B cell (primary cell): ENCODE results near the gene FRK. TPM values are rescaled to one million over a fixed set of nuclear protein-coding genes. Genes with fewer than 3 reads are reported as not detected.

Experiments
- ATAC-seq: fragments of 200-7000 bp; cut with Tn5 transposase; one replicate; pipeline ENCODE4 v1.10.0; 2021; ENCODE audit warnings: low read depth, mild to moderate bottlenecking, moderate number of reproducible peaks, moderate library complexity
- CTCF ChIA-PET: fragments of 350-600 bp; sonication (Branson Sonifier 250); formaldehyde crosslinking; loops from one replicate; lab custom pipeline; 2021; ENCODE audit warnings: antibody characterized with exemption, inconsistent platforms; lab: Charles Lee
- POLR2A ChIA-PET: fragments of 350-600 bp; sonication (Branson Sonifier 250); formaldehyde crosslinking; loops from one replicate; lab custom pipeline; 2021; ENCODE audit warnings: antibody characterized with exemption; lab: Charles Lee
- DNase-seq: peaks from one replicate; pipeline ENCODE4 v3.0.0; 2013
- H2AFZ ChIP-seq: 2 replicates; pipeline ENCODE4 v1.6.1; 2012; ENCODE audit warnings: mild to moderate bottlenecking, low read depth, low read length; ENCODE audit not compliant: insufficient read depth, poor library complexity, severe bottlenecking
- H3K27ac ChIP-seq, 2 donors: 1 replicate in 1 of 2; 2 replicates in 1 of 2; pipeline ENCODE4 v1.5.1; 2012 to 2013; ENCODE audit warnings: low read length in 2 of 2, mild to moderate bottlenecking in 2 of 2, moderate library complexity in 1 of 2
- H3K27me3 ChIP-seq, 4 experiments: fragments of 200-600 bp in 1 of 4; sonication (generic) in 1 of 4; replicated peaks in 1 of 4; 1 replicate in 2 of 4; 2 replicates in 2 of 4; pipeline versions ENCODE4 v1.6.1 to v1.7.0; 2013 to 2016; ENCODE audit warnings: low read length in 3 of 4, mild to moderate bottlenecking in 2 of 4, mixed read lengths in 1 of 4, moderate library complexity in 1 of 4; ENCODE audit not compliant: insufficient read depth in 4 of 4, control insufficient read depth in 3 of 4; ENCODE audit errors: control extremely low read depth in 1 of 4
- H3K36me3 ChIP-seq, 2 experiments: replicated peaks in 1 of 2; 1 replicate in 1 of 2; 2 replicates in 1 of 2; pipeline versions ENCODE4 v1.6.1 to v1.7.1; 2013; ENCODE audit warnings: low read length in 1 of 2; ENCODE audit not compliant: insufficient read depth in 2 of 2, control insufficient read depth in 1 of 2; ENCODE audit errors: control extremely low read depth in 1 of 2, extremely low read depth in 1 of 2
- H3K4me1 ChIP-seq, 2 donors: fragments of 200-600 bp in 1 of 2; sonication (generic) in 1 of 2; 1 replicate in 1 of 2; 2 replicates in 1 of 2; pipeline versions ENCODE4 v1.5.1 to v1.6.1; 2013 to 2017; ENCODE audit warnings: low read length in 2 of 2; ENCODE audit not compliant: control insufficient read depth in 2 of 2, insufficient read depth in 2 of 2
- H3K4me2 ChIP-seq: replicated peaks from 2 replicates; pipeline ENCODE3; 2012; ENCODE audit warnings: mild to moderate bottlenecking, low read depth, low read length; ENCODE audit not compliant: poor library complexity, severe bottlenecking
- H3K4me3 ChIP-seq, 5 experiments: fragments of 200-600 bp in 1 of 5; sonication (generic) in 1 of 5; 1 replicate in 3 of 5; 2 replicates in 2 of 5; pipeline versions ENCODE4 v1.5.1 to v1.7.0; 2011 to 2016; ENCODE audit warnings: low read length in 4 of 5, mild to moderate bottlenecking in 4 of 5, low read depth in 2 of 5, control low read depth in 1 of 5, moderate library complexity in 1 of 5; ENCODE audit not compliant: insufficient read depth in 1 of 5; ENCODE audit errors: control extremely low read depth in 1 of 5, extremely low read depth in 1 of 5
- H3K79me2 ChIP-seq: fragments of 200-600 bp; sonication (generic); one replicate; pipeline ENCODE4 v1.6.0; 2016; ENCODE audit warnings: low read length; ENCODE audit not compliant: control insufficient read depth, insufficient read depth
- H3K9ac ChIP-seq: fragments of 200-600 bp; sonication (generic); 2 replicates; pipeline ENCODE4 v1.6.1; 2017; ENCODE audit warnings: mild to moderate bottlenecking, low read length, moderate library complexity
- H3K9me3 ChIP-seq, 3 donors: one replicate each; pipeline versions ENCODE4 v1.6.1 to v1.7.1; 2013; ENCODE audit warnings: low read length in 2 of 3; ENCODE audit not compliant: control insufficient read depth in 2 of 3, insufficient read depth in 1 of 3; ENCODE audit errors: control extremely low read depth in 1 of 3
- H4K20me1 ChIP-seq: 2 replicates; pipeline ENCODE4 v1.6.0; 2012; ENCODE audit warnings: mild to moderate bottlenecking, low read length; ENCODE audit not compliant: insufficient read depth, control insufficient read depth, poor library complexity, severe bottlenecking
- H3K27ac Mint-ChIP-seq: one replicate; pipeline ENCODE4 v1.8.0; 2021; ENCODE audit warnings: mixed read lengths
- H3K27me3 Mint-ChIP-seq: one replicate; pipeline ENCODE4 v1.8.0; 2021; ENCODE audit warnings: mixed read lengths
- H3K4me1 Mint-ChIP-seq: one replicate; pipeline ENCODE4 v1.8.0; 2021; ENCODE audit warnings: mixed read lengths
- H3K4me3 Mint-ChIP-seq: one replicate; pipeline ENCODE4 v1.8.0; 2021; ENCODE audit warnings: mixed read lengths
- H3K9me3 Mint-ChIP-seq: one replicate; pipeline ENCODE4 v1.8.0; 2022; ENCODE audit warnings: mixed read lengths; ENCODE audit not compliant: insufficient read depth
- CTCF ChIP-seq: fragments of 200-600 bp; IDR thresholded peaks from one replicate; pipeline ENCODE4 v1.8.0; 2022; ENCODE audit warnings: antibody characterized with exemption, mild to moderate bottlenecking
- EZH2 ChIP-seq: IDR thresholded peaks from 2 replicates; pipeline ENCODE4 v1.6.1; 2012; ENCODE audit warnings: borderline replicate concordance, low read depth, mild to moderate bottlenecking, moderate library complexity, low read length; ENCODE audit not compliant: insufficient read depth, poor library complexity, severe bottlenecking
- WGBS: methylation state at CpG from one replicate; pipeline ENCODE4 v1.1.5; 2013; ENCODE audit warnings: missing lambda C conversion rate; ENCODE audit not compliant: insufficient coverage; 5-methylcytosine and 5-hydroxymethylcytosine counted together
- intact Hi-C: fragments of 100-400 bp; cut with micrococcal nuclease; formaldehyde crosslinking; loops from one replicate; pipeline ENCODE4 v1.10.0; 2022
- polyA plus RNA-seq: library from polyadenylated mRNA; depleted of rRNA; stranded (reverse); fragments of >200 nt; gene quantifications from 2 replicates; pipeline ENCODE4 v1.2.3, GENCODE V29; 2012
- total RNA-seq, 2 donors: library from RNA; stranded (reverse); fragments of 120-200 nt in 1 of 2; gene quantifications; 1 replicate in 1 of 2; 2 replicates in 1 of 2; pipeline versions ENCODE4 v1.2.3 to v1.2.4, GENCODE V29; 2013 to 2022

FRK gene
- total and polyA plus RNA-seq, 2 donors (not counting 1 experiment from before 2014, with no cell fraction given): 0.01 to 0.07 TPM

GRCh38 chr6:115901896-115902295, 158.8 kb downstream of the FRK start:
- ChIA-PET POLR2A (no interaction called here), CTCF (no interaction called here)
- Histone ChIP-seq H3K4me1 (no peaks in the 10 kb centered on the region), H3K27ac (no peak overlapping the region), H3K4me3 (no peak overlapping the region), H3K27me3 (peaks cover 0 to 3% (median 0%) of the 10 kb centered on the region in 4 experiments), H3K4me2 (no peak overlapping the region), H3K9ac (no peak overlapping the region), H3K79me2 (no peaks in the 10 kb centered on the region), H4K20me1 (no peaks in the 10 kb centered on the region), H3K36me3 (no peaks in the 10 kb centered on the region), H3K9me3 (no peaks in the 10 kb centered on the region), H2AFZ (no peak overlapping the region)
- no peaks in the 10 kb centered on the region for H3K4me1 Mint-ChIP-seq
- DNase-seq (no peak), ATAC-seq (no peak)
- H3K27me3 Mint-ChIP-seq: peaks cover 11% of the 10 kb centered on the region
- WGBS: 58% methylated on average over 3 of the region's 3 CpGs
- TF ChIP-seq EZH2 (no peak), CTCF (no peak)
- no peaks in the 10 kb centered on the region for H3K9me3 Mint-ChIP-seq
- no peak overlapping the region for H3K27ac Mint-ChIP-seq
- H3K4me3 Mint-ChIP-seq: no peak overlapping the region
- intact Hi-C loops: no loop called here

- ChIA-PET CTCF (interaction anchor here (1.4 kb wide), 1 partner anchor 16 kb away, joined by 3 read pairs; no protein-coding TSS in a partner anchor), POLR2A (no interaction called here)
- Mint-ChIP-seq H3K4me3 (no peak overlapping the region), H3K27me3 (peaks cover 9% of the 10 kb centered on the region), H3K4me1 (no peaks in the 10 kb centered on the region), H3K27ac (no peak overlapping the region), H3K9me3 (no peaks in the 10 kb centered on the region)
- Histone ChIP-seq H4K20me1 (no peaks in the 10 kb centered on the region), H3K9ac (no peak overlapping the region), H3K27ac (no peak overlapping the region), H3K4me3 (no peak overlapping the region), H3K79me2 (no peaks in the 10 kb centered on the region), H2AFZ (no peak overlapping the region), H3K36me3 (no peaks in the 10 kb centered on the region), H3K9me3 (no peaks in the 10 kb centered on the region), H3K4me2 (no peak overlapping the region), H3K4me1 (no peaks in the 10 kb centered on the region), H3K27me3 (peaks cover 0 to 3% (median 0%) of the 10 kb centered on the region in 4 experiments)
- no peak for ATAC-seq
- WGBS: 39% methylated on average over 3 of the region's 4 CpGs
- intact Hi-C loops: loop anchor here (5.0 kb wide), 1 partner anchor 1153 kb away; no protein-coding TSS in a partner anchor
- DNase-seq: no peak
- TF ChIP-seq CTCF (no peak), EZH2 (no peak)
Observed at GRCh38 chr6:115899730-115900282, 160.9 kb downstream of the FRK start.
